HG03159 (cell line): ENCODE data around the gene BRAF.
A peak's percentile ranks its signal among the peaks of the same experiment; 100 is the strongest.
"Not testable (repeated sequence)": the region's sequence is repeated elsewhere in the genome, so short reads cannot be mapped to it uniquely, and the experiment has no call there.

ENCODE experiments used
- ATAC-seq: cut with Tn5 transposase; IDR thresholded peaks from one replicate; pipeline ENCODE4 v1.9.1; 2021; ENCODE audit warnings: mild to moderate bottlenecking, moderate library complexity; ENCODE audit not compliant: unreplicated experiment

Gene BRAF

DNA sequence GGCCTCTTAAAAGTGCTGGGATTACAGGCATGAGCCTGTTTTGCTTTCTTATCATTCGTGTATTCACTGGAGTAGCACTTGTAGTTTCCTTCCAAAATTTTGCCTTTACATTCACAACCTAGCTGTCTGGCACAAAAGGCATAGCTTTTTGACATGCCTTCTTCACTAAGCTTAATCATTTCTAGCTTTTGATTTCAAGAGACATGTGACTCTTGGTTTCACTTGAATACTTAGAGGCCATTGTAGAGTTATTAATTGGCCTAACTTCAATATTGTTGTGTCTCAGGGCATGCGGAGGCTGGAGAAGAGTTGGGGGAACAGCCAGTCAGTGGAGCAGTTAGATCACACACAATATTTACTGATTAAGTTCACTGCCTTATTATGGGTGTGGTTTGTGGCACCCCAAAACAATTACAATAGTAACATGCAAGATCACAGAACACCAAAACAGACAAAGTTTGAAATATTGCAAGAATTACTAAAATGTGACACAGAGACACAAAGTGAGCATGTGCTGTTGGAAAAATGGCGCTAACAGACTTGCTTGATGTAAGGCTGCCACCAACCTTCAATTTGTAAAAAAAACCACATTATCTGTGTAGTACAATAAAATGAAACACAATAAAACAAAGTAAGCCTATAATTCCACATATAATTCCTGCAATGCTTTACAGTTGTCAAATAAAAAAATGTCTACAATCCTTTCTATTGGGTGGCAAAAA is 43.1 kb downstream of the BRAF start:
- ATAC-seq, result peak; percentile 61

DNA sequence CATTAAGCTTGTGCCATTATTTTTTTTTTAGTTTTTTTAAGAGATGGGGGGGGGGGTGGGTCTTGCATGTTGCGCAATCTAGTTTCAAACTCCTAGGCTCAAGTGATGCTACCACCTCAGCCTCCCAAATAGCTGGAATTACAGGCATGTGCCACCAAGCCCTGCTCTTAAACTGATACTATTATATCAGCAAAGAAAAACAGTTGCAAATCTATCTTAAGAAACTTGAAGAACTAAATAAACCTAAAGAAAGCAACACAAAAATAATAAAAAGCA is 47.5 kb downstream of the BRAF start:
- no peak for ATAC-seq

DNA sequence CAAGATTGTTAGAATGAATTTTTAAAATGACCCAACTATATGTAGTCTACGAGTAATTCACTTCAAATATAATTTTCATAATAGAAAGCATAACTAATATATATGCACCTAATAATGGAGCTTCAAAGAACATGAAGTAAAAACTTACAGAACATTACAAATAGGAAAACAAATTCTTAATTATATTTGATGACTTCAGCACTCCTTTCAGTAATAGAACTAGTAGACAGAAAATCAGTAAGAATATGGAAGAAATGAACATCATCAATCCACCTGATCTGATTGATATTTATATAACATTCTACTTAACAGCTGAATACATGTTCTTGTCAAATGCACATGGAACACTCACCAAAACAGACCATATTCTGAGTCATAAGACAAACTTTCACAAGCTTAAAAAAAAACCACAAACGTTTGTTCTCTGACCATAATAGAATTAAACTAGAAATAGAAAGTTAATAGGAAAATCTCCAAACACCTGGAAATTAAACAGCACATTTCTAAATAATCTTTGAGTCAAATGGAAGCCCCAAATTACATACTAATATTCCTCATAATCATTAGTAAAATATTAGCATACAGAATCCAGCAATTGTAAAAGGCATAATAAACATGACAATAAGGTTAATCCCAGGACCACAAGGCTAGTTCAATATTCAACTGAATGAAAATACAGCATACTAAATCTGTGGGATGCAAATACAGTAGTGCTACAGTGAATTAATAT is 48.0 kb downstream of the BRAF start:
- ATAC-seq, result peak; percentile 85

DNA sequence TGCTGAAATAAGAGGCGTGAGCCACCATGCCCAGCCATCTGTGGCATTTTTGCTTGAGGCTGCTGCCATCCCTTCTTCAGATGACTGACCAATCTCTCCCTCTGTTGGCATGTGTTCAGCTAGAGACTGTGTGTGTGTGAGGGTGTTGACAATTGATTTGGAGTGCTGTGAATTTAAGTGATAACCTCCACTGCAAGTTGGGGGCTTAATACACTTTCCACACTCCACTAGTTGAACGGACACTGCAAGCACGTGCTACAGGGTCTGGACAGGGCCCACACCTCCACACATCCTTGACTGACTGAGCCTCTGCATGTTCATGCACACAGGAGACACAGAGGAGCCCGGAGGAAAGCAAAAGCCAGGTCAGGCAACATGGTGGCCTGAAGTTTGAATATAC is 51.3 kb downstream of the BRAF start:
- no peak for ATAC-seq

DNA sequence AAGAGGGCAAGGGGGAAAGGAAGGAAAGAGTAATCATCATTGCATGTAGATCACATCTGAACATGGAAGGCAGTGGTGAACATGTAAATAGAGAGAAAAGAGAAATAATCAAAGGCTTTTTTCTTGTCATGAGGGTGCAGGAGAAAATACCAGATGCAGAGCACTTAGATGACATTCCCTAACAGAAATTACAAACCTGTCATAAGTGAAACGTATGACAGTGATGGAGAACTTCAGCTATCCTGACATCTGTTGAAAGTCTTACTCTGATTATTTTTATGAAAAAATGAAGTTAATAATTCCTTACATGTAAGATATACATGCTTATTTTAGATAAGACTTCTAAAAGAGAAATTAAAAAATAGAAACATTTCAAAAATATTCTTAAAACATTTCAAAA is 54.7 kb downstream of the BRAF start:
- no peak for ATAC-seq

DNA sequence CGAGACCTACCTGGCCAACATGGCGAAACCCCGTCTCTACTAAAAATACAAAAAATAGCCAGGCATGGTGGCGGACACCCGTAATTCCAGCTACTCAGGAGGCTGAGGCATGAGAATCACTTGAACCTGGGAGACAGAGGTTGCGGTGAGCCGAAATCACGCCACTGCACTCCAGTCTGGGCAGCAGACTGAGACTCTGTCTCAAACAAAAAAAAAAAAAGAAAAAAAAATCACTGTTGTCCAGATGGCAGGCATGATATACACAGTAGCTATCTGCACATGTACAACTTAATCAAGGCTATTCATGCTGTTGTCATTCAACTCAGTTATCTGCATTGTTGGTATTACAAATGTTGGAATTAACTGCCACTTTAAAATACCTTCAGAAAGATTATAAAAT is 55.3 kb downstream of the BRAF start:
- no peak for ATAC-seq

DNA sequence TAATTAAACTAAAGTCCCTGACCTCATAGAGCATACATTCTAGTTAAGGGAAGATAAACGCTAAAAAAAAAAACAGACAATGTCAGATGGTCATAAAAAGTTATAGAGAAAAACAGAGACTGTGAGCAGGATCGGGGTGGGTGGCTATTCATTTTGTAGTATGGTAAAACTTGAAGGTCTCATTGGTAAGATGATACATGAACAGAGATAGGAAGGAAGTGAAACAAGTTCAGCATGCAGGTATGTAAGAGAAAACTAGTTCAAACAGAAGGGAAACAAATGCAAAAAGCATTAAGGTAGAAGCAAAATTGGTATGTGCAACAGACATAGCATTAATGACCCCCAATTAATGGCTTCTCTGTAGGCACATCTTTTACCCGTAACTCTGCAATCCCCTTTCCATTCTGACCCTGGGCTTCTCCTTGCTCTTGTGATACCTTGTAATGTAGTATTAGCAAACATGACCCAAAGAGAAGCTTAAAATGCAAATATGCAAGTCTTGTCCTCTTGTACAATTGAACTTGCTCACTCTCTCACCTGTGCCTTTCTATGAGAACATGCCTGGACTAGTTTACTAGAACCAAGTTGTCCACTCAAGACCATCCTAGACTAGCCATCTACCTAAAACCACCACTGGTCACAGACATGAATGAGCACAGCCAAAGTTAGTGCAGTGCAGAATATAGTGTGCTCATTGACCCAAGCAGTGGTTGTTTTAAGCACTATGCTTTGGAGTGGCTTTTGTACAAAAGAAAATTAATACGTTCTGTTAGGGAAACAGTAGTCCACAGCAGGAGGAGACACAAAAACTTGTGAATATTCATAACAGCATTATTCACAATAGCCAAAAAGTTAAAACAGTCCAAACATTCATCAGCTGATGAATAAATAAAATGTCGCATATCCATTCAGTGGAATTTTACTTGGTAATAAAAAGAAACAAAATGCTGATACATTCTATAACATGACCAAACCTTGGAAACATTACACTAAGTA is 57.0 kb downstream of the BRAF start:
- no peak for ATAC-seq

DNA sequence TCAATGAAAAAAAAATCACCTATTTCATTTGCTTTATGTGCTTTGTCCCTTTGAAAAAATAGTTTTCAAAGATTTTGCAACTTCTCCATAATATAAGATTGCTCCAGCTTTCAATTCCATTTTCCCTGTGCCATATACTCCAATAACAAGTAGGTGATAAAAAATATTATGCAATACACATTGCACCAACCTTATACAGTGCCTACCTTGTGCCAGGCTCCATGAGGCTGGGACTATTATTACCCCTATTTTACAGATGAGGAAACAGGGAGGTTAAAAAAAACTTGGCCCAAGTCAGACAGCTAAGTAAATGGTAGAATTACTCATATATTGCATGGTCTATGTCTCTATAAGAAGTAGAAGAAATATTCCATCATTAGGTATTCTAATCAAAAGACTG is 57.8 kb downstream of the BRAF start:
- ATAC-seq, result no peak

DNA sequence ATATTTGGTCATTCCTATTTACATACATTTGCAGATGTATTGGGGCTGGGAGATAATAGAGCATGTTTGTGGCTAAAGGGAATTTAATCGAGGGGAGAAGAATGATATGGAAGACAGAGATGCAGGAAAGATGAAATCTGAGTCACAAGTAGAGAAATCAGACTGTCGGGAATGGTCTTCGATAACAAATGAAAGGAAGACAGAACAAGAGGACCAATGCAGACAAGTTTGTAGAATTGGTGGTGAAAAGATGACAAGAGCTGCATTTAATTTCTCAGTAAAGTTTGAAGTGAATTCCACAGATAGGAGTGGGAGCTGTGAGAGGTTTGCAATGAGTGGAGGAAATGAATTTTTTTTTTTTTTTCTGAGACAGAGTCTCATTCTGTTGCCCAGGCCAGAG is 60.0 kb downstream of the BRAF start:
- no peak for ATAC-seq

DNA sequence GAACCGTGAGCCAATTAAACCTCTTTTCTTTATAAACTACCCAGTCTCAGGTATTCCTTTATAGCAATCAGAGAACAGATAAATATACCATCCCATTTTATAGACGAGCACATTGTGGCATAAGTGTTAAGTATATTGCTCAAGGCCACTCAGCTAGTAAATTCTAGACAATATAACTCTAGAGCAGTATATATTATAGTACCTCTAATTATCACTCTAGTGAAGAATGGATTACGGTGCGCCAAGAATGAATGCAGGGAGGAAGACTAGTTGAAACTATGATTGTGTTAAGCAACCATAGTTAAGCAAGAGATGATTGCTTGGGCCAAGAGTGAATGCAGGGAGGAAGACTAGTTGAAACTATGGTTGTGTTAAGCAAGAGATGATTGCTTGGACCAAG is 60.9 kb downstream of the BRAF start:
- ATAC-seq, result no peak

DNA sequence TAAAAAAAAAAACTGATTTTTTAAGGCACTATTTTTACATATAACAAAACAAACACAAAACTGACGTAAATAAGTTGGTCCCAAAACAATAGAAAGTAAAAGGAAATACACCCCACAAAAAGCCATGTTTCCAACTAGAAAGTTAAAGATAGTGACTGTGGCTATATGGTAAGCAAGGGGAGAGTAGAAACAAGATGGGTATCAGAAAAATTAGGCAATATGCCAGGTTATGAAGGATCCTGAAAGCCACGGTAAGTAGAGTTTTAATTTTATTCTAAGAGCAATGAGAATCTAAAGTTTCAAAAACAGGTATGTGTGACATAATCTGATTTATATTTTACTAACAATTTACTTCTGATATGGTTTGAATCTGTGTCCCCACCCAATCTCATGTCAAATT is 61.5 kb downstream of the BRAF start:
- no peak for ATAC-seq

DNA sequence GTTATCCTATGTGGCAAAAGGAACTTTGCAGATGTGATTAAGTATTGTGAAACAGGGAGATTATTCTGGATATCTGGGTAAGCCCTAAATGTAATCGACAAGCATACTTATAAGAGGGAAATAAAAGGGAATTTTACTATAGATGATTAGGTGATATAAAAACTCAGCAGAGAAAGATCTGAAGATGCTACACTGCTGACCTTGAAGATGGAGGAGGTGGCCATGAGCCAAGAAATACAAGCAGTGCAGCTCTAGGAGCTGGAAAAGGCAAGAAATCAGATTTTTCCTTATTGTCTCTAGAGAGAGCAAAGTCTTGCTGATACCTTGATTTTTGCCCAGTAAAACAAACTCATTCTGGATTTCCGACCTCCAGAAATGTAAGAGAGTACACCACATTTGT is 67.7 kb downstream of the BRAF start:
- ATAC-seq, result no peak

DNA sequence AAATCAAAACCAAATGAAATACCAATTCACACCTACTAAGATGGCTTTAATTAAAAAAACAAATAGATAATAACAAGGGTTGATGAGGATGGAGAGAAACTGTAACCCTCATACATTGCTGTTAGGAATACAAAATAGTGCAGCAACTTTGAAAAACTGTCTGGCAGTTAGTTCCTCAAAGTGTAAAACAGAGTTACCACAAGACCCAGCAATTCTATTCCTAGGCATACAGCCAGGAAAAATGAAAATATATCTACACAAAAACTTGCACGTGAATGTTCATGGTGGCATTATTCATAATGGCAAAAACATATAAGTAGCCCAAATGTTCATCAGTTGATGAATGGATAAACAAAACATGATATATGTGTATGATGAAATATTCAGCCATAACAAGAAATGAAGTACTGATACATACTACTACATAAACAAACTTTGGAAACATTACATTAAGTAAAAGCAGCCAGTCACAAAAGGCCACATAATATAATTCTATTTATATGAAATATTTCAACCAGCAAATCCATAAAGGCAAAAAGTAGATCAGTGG is 83.5 kb downstream of the BRAF start:
- ATAC-seq, result no peak

DNA sequence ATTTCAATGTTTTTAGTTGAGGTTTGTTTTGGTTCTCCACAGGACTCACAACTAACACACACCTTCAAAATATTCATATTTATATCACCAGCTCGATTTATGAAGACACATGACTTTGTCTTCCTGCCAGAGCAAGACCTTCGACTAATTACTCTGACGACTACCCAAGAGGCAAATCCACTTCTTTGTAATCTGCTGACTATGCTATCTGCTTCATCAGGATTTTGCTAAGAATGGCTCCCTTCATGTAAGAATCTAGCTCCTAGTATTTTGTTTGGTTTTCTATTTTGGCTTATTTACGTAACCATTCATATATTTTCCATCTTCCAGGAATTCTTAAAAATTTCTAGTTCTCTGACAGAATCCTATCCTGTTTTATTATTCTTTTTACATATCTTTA is 93.0 kb downstream of the BRAF start:
- no peak for ATAC-seq

DNA sequence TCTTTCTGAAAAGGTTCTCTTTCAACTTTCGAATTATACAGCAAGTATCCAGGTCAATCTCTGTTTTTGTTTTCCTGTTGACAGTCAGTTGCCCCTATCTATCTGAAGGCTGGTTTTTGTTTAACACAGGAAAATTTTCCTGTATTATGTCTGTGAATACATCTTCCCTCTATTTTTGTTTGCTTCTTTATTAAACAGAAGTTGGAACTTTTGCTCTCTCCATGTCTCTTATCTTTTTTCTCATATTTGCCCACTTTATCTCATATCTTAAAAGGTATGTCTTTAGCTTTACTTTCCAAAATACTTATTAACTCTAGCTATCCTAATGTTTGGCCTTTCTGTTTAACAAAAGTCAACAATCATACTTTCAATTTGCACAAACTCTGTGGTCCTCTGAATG is 95.0 kb downstream of the BRAF start:
- no peak for ATAC-seq

DNA sequence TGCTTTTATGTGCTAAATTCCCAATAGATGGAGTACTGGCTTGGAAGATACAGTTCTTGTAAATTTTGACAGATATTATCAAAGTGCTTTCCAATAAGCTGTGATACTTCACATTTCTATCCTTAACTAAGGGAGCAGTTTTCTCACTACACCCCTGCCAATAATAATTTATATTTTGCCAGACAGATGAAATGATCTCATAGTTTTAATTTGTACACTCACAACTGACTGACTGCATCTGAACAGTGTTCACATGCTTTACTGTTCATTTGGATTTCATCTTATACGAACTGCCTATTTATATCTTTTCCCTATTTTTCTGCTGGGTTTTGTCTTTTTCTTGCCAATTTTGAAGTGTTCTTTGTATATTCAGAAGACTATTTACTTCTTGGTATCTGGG is 96.0 kb downstream of the BRAF start:
- ATAC-seq, result no peak

DNA sequence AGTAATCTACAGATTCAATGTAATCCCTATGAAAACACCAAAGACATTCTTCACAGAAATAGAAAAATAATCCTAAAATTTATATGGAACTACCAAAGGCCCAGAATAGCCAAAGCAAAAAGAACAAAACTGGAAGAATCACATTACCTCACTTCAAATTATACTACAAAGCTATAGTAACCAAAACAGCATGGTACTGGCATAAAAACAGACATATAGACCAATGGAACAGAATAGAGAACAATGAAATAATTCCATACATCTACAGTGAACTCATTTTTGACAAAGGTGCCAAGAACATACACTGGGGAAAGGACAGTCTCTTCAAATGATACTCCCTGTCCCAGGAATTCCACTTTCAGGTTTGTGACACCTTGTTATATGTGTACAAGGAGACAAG is 107.3 kb downstream of the BRAF start:
- not testable (repeated sequence) for ATAC-seq

DNA sequence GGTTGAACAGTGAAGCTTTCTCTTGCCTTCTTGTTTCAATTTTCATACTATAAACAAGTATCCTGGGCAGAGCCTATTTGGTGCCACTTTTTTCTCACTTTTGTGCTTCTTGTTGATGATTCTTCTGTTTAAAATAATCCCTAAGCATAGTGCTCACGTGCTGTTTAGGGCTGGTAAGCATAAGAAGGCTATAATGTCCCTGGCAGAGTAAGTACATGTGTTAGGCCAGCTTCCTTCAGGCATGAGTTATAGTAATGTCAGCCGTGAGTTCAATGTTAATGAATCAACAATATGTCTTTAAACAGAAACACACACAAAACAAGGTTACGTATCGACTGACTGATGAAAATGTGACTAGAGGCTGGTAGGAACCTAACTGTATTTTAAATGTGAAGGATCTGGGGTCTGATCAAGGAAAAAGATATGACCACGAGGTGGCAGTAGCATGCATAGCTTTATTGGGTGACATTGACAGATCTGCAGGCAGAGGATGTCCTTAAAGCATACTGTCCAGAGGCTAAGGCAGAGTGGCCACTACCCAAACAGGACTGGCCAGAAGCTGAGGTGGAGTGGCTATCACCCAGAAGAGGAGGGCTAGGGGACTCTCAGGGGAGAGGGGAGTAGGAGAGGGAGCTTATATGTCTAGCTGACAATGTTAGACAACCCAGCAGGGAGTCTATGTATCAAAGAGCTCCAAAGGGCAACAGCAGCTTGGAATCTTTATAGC is 113.7 kb downstream of the BRAF start:
- peak; percentile 83 for ATAC-seq

DNA sequence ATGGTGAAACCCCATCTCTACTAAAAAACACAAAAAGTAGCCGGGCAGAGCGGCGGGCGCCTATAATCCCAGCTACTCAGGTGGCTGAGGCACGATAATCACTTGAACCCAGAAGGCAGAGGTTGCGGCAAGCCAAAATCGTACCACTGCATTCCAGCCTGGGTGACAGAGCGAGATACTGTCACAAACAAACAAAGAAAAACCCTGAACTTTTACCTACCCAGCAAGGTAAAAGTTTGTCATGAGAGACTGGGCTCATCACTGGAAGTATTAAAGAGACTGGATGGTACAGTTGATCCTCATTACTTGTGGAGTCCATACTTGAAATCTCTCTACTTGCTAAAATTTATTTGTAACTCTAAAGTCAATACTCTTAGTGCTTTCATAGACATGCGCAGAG is 114.3 kb downstream of the BRAF start:
- ATAC-seq, result no peak

DNA sequence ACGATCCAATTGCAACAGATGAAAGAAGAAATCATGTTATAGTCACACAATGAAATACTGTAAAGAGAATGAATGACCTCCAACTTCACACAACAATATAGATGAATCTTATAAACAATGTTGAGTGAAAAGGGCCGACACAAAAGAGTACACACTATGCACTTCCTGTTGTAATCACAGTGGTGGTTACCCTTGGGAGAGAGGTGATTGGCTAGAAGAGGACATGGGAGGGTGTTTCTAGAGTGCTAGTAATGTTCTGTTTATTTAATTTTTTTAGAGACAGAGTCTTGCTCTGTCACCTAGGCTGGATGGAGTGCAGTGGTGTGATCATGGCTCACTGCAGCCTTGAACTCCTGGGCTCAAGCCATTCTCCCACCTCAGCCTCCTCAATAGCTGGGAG is 145.8 kb downstream of the BRAF start:
- no peak for ATAC-seq

DNA sequence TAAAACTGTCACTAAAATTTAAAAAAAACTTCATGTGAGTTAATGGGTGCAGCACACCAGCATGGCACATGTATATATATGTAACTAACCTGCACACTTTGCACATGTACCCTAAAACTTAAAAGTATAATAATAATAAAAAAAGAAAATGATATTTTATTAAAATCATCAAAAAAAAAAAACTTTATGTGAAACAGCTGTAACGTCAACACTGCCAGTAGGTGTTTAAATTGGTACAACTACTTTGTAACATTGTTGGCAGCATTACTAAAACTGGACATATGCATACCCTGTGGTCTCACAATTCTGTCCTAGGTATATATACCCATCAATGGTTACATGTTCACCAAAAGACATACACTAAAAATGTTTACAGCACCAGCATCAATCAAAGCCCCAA is 146.2 kb downstream of the BRAF start:
- no peak for ATAC-seq
